Measurements from ENCODE around the gene MTR.

MTR gene

GRCh38 chr1:236809148-236809547 lies 14.1 kb downstream of the MTR start:
- Histone ChIP-seq H3K4me1 (ENCODE audit: control insufficient read depth, insufficient read depth, low read length) (peaks cover 12% of the 10 kb centered on the region), H3K9me3 (ENCODE audit: control insufficient read depth, low read length) (no peaks in the 10 kb centered on the region), H3K36me3 (ENCODE audit: control insufficient read depth, insufficient read depth, low read length, severe bottlenecking) (peaks cover 74% of the 10 kb centered on the region), H3K4me3 (ENCODE audit: low read length) (no peak overlapping the region), H3K27me3 (replicated peaks; ENCODE audit: control insufficient read depth, insufficient read depth, low read length) (no peaks in the 10 kb centered on the region), H3K9ac (ENCODE audit: low read length) (no peak overlapping the region)
- no peak for DNase-seq (ENCODE audit: low read depth)

- no peak overlapping the region for H3K9ac ChIP-seq (ENCODE audit: low read length)
- no peaks in the 10 kb centered on the region for H3K9me3 ChIP-seq (ENCODE audit: control insufficient read depth, low read length)
- no peak for DNase-seq (ENCODE audit: low read depth)
- H3K4me3 ChIP-seq (ENCODE audit: low read length) = no peak overlapping the region
- no peaks in the 10 kb centered on the region for H3K27me3 ChIP-seq (replicated peaks; ENCODE audit: control insufficient read depth, insufficient read depth, low read length)
- peaks cover 12% of the 10 kb centered on the region for H3K4me1 ChIP-seq (ENCODE audit: control insufficient read depth, insufficient read depth, low read length)
- peaks cover 76% of the 10 kb centered on the region for H3K36me3 ChIP-seq (ENCODE audit: control insufficient read depth, insufficient read depth, low read length, severe bottlenecking)
These were observed 14.9 kb downstream of the MTR start for GRCh38 chr1:236810018-236810417.

- no peak overlapping the region for H3K4me3 ChIP-seq (ENCODE audit: low read length)
- no peak overlapping the region for H3K9ac ChIP-seq (ENCODE audit: low read length)
- peaks cover 12% of the 10 kb centered on the region for H3K4me1 ChIP-seq (ENCODE audit: control insufficient read depth, insufficient read depth, low read length)
- no peak for DNase-seq (ENCODE audit: low read depth)
- H3K9me3 ChIP-seq (ENCODE audit: control insufficient read depth, low read length) = no peaks in the 10 kb centered on the region
- H3K27me3 ChIP-seq (replicated peaks; ENCODE audit: control insufficient read depth, insufficient read depth, low read length) = no peaks in the 10 kb centered on the region
- H3K36me3 ChIP-seq (ENCODE audit: control insufficient read depth, insufficient read depth, low read length, severe bottlenecking) = peaks cover 86% of the 10 kb centered on the region
These were observed 17.4 kb downstream of the MTR start for GRCh38 chr1:236812334-236813030.

- peaks cover 96% of the 10 kb centered on the region for H3K36me3 ChIP-seq (ENCODE audit: control insufficient read depth, insufficient read depth, low read length, severe bottlenecking)
- no peaks in the 10 kb centered on the region for H3K27me3 ChIP-seq (replicated peaks; ENCODE audit: control insufficient read depth, insufficient read depth, low read length)
These were observed 20.8 kb downstream of the MTR start for GRCh38 chr1:236815941-236816340.

GRCh38 chr1:236819856-236820255 lies 24.8 kb downstream of the MTR start:
- H3K27me3 ChIP-seq (replicated peaks; ENCODE audit: control insufficient read depth, insufficient read depth, low read length) = no peaks in the 10 kb centered on the region
- no peak overlapping the region for H3K9ac ChIP-seq (ENCODE audit: low read length)
- H3K36me3 ChIP-seq (ENCODE audit: control insufficient read depth, insufficient read depth, low read length, severe bottlenecking) = peaks cover 70% of the 10 kb centered on the region
- H3K9me3 ChIP-seq (ENCODE audit: control insufficient read depth, low read length) = no peaks in the 10 kb centered on the region
- no peak for DNase-seq (ENCODE audit: low read depth)
- no peak overlapping the region for H3K4me3 ChIP-seq (ENCODE audit: low read length)
- H3K4me1 ChIP-seq (ENCODE audit: control insufficient read depth, insufficient read depth, low read length) = no peaks in the 10 kb centered on the region

More at GRCh38 chr1:236815941-236816340, 20.8 kb downstream of the MTR start:
- Histone ChIP-seq H3K9me3 (ENCODE audit: control insufficient read depth, low read length) (no peaks in the 10 kb centered on the region), H3K4me1 (ENCODE audit: control insufficient read depth, insufficient read depth, low read length) (no peaks in the 10 kb centered on the region), H3K9ac (ENCODE audit: low read length) (no peak overlapping the region), H3K4me3 (ENCODE audit: low read length) (no peak overlapping the region)
- DNase-seq (ENCODE audit: low read depth) = no peak

- no peak for DNase-seq (ENCODE audit: low read depth)
- Histone ChIP-seq H3K4me1 (ENCODE audit: control insufficient read depth, insufficient read depth, low read length) (no peaks in the 10 kb centered on the region), H3K4me3 (ENCODE audit: low read length) (no peak overlapping the region), H3K9me3 (ENCODE audit: control insufficient read depth, low read length) (no peaks in the 10 kb centered on the region), H3K9ac (ENCODE audit: low read length) (no peak overlapping the region), H3K27me3 (replicated peaks; ENCODE audit: control insufficient read depth, insufficient read depth, low read length) (no peaks in the 10 kb centered on the region), H3K36me3 (ENCODE audit: control insufficient read depth, insufficient read depth, low read length, severe bottlenecking) (peaks cover 67% of the 10 kb centered on the region)
These were observed 26.1 kb downstream of the MTR start for GRCh38 chr1:236821091-236821627.

- Histone ChIP-seq H3K9me3 (ENCODE audit: control insufficient read depth, low read length) (no peaks in the 10 kb centered on the region), H3K9ac (ENCODE audit: low read length) (no peak overlapping the region), H3K4me1 (ENCODE audit: control insufficient read depth, insufficient read depth, low read length) (no peaks in the 10 kb centered on the region), H3K36me3 (ENCODE audit: control insufficient read depth, insufficient read depth, low read length, severe bottlenecking) (peaks cover 64% of the 10 kb centered on the region), H3K4me3 (ENCODE audit: low read length) (no peak overlapping the region), H3K27me3 (replicated peaks; ENCODE audit: control insufficient read depth, insufficient read depth, low read length) (no peaks in the 10 kb centered on the region)
- DNase-seq (ENCODE audit: low read depth) = no peak
These were observed 28.5 kb downstream of the MTR start for GRCh38 chr1:236823559-236823958.

GRCh38 chr1:236829085-236829484 lies 34.0 kb downstream of the MTR start:
- H3K4me3 ChIP-seq (ENCODE audit: low read length) = no peak overlapping the region
- no peak overlapping the region for H3K9ac ChIP-seq (ENCODE audit: low read length)
- H3K9me3 ChIP-seq (ENCODE audit: control insufficient read depth, low read length) = no peaks in the 10 kb centered on the region
- no peaks in the 10 kb centered on the region for H3K27me3 ChIP-seq (replicated peaks; ENCODE audit: control insufficient read depth, insufficient read depth, low read length)
- peaks cover 86% of the 10 kb centered on the region for H3K36me3 ChIP-seq (ENCODE audit: control insufficient read depth, insufficient read depth, low read length, severe bottlenecking)
- H3K4me1 ChIP-seq (ENCODE audit: control insufficient read depth, insufficient read depth, low read length) = peaks cover 14% of the 10 kb centered on the region
- DNase-seq (ENCODE audit: low read depth) = no peak

GRCh38 chr1:236830116-236830515 lies 35.0 kb downstream of the MTR start:
- H3K27me3 ChIP-seq (replicated peaks; ENCODE audit: control insufficient read depth, insufficient read depth, low read length) = no peaks in the 10 kb centered on the region
- no peaks in the 10 kb centered on the region for H3K9me3 ChIP-seq (ENCODE audit: control insufficient read depth, low read length)
- H3K4me3 ChIP-seq (ENCODE audit: low read length) = no peak overlapping the region
- H3K9ac ChIP-seq (ENCODE audit: low read length) = no peak overlapping the region
- H3K36me3 ChIP-seq (ENCODE audit: control insufficient read depth, insufficient read depth, low read length, severe bottlenecking) = peaks cover 86% of the 10 kb centered on the region
- H3K4me1 ChIP-seq (ENCODE audit: control insufficient read depth, insufficient read depth, low read length) = peaks cover 14% of the 10 kb centered on the region
- no peak for DNase-seq (ENCODE audit: low read depth)

GRCh38 chr1:236830560-236830959 lies 35.5 kb downstream of the MTR start:
- Histone ChIP-seq H3K4me3 (ENCODE audit: low read length) (no peak overlapping the region), H3K9ac (ENCODE audit: low read length) (no peak overlapping the region), H3K9me3 (ENCODE audit: control insufficient read depth, low read length) (no peaks in the 10 kb centered on the region), H3K27me3 (replicated peaks; ENCODE audit: control insufficient read depth, insufficient read depth, low read length) (no peaks in the 10 kb centered on the region), H3K36me3 (ENCODE audit: control insufficient read depth, insufficient read depth, low read length, severe bottlenecking) (peaks cover 86% of the 10 kb centered on the region), H3K4me1 (ENCODE audit: control insufficient read depth, insufficient read depth, low read length) (peaks cover 14% of the 10 kb centered on the region)
- DNase-seq (ENCODE audit: low read depth) = no peak

GRCh38 chr1:236833575-236833974 lies 38.5 kb downstream of the MTR start:
- Histone ChIP-seq H3K4me1 (ENCODE audit: control insufficient read depth, insufficient read depth, low read length) (peaks cover 14% of the 10 kb centered on the region), H3K27me3 (replicated peaks; ENCODE audit: control insufficient read depth, insufficient read depth, low read length) (no peaks in the 10 kb centered on the region), H3K9ac (ENCODE audit: low read length) (no peak overlapping the region), H3K4me3 (ENCODE audit: low read length) (no peak overlapping the region), H3K9me3 (ENCODE audit: control insufficient read depth, low read length) (no peaks in the 10 kb centered on the region), H3K36me3 (ENCODE audit: control insufficient read depth, insufficient read depth, low read length, severe bottlenecking) (peaks cover 90% of the 10 kb centered on the region)
- no peak for DNase-seq (ENCODE audit: low read depth)

- no peaks in the 10 kb centered on the region for H3K27me3 ChIP-seq (replicated peaks; ENCODE audit: control insufficient read depth, insufficient read depth, low read length)
- H3K9ac ChIP-seq (ENCODE audit: low read length) = no peak overlapping the region
- H3K4me1 ChIP-seq (ENCODE audit: control insufficient read depth, insufficient read depth, low read length) = peaks cover 10% of the 10 kb centered on the region
- no peaks in the 10 kb centered on the region for H3K9me3 ChIP-seq (ENCODE audit: control insufficient read depth, low read length)
- no peak for DNase-seq (ENCODE audit: low read depth)
- H3K4me3 ChIP-seq (ENCODE audit: low read length) = no peak overlapping the region
- H3K36me3 ChIP-seq (ENCODE audit: control insufficient read depth, insufficient read depth, low read length, severe bottlenecking) = peaks cover 90% of the 10 kb centered on the region
These were observed 39.8 kb downstream of the MTR start for GRCh38 chr1:236834876-236835275.
